WERI-Rb-1 (cell line): ENCODE results near the gene NBEA.

ENCODE experiments used
- DNase-seq: peaks from one replicate; pipeline ENCODE4 v3.0.0-alpha.2; 2020
- H3K27ac ChIP-seq: fragments of 250-450 bp; sonication (Bioruptor Pico); 2 replicates; pipeline ENCODE4 v1.5.1; 2020; ENCODE audit warnings: mild to moderate bottlenecking, moderate library complexity
- H3K27me3 ChIP-seq: fragments of 250-450 bp; sonication (Bioruptor Pico); 2 replicates; pipeline ENCODE4 v1.5.1; 2021; ENCODE audit warnings: mild to moderate bottlenecking, low read depth, moderate library complexity; ENCODE audit not compliant: insufficient read depth, severe bottlenecking
- H3K36me3 ChIP-seq: fragments of 250-450 bp; sonication (Bioruptor Pico); 2 replicates; pipeline ENCODE4 v1.5.1; 2020; ENCODE audit warnings: mild to moderate bottlenecking, moderate library complexity
- H3K4me3 ChIP-seq: 2 replicates; pipeline ENCODE4 v1.5.1; 2011; ENCODE audit warnings: low read depth, mild to moderate bottlenecking, control low read depth, low read length
- H3K9me3 ChIP-seq: fragments of 250-450 bp; sonication (Bioruptor Pico); 2 replicates; pipeline ENCODE4 v1.5.1; 2021; ENCODE audit warnings: mild to moderate bottlenecking, moderate library complexity; ENCODE audit not compliant: severe bottlenecking
- CTCF ChIP-seq: IDR thresholded peaks from 2 replicates; pipeline ENCODE4 v1.5.1; 2011; ENCODE audit warnings: low read depth, mild to moderate bottlenecking, control low read depth, inconsistent platforms, low read length

NBEA gene

GRCh38 chr13:35514061-35514477 is 572.0 kb downstream of the NBEA start:
- DNase-seq = no peak
- Histone ChIP-seq H3K27me3 (no peaks in the 10 kb centered on the region), H3K36me3 (no peaks in the 10 kb centered on the region), H3K27ac (no peak overlapping the region), H3K9me3 (no peaks in the 10 kb centered on the region), H3K4me3 (no peak overlapping the region)
- no peak for TF ChIP-seq CTCF

GRCh38 chr13:35514801-35515502 is 572.9 kb downstream of the NBEA start:
- TF ChIP-seq CTCF = no peak
- H3K9me3 ChIP-seq = no peaks in the 10 kb centered on the region
- no peaks in the 10 kb centered on the region for H3K36me3 ChIP-seq
- H3K27me3 ChIP-seq = no peaks in the 10 kb centered on the region
- no peak overlapping the region for H3K4me3 ChIP-seq
- no peak overlapping the region for H3K27ac ChIP-seq
- DNase-seq = no peak

- DNase-seq = no peak
- H3K27ac ChIP-seq = no peak overlapping the region
- no peak overlapping the region for H3K4me3 ChIP-seq
- H3K27me3 ChIP-seq = no peaks in the 10 kb centered on the region
- TF ChIP-seq CTCF = no peak
- no peaks in the 10 kb centered on the region for H3K36me3 ChIP-seq
- no peaks in the 10 kb centered on the region for H3K9me3 ChIP-seq
These were observed 576.4 kb downstream of the NBEA start for GRCh38 chr13:35518337-35518946.

- Histone ChIP-seq H3K4me3 (no peak overlapping the region), H3K9me3 (no peaks in the 10 kb centered on the region), H3K36me3 (no peaks in the 10 kb centered on the region), H3K27ac (no peak overlapping the region), H3K27me3 (no peaks in the 10 kb centered on the region)
- DNase-seq = no peak
- TF ChIP-seq CTCF = no peak
These were observed 582.1 kb downstream of the NBEA start for GRCh38 chr13:35524171-35524570.

GRCh38 chr13:35526577-35526976 is 584.5 kb downstream of the NBEA start:
- H3K4me3 ChIP-seq = no peak overlapping the region
- no peaks in the 10 kb centered on the region for H3K36me3 ChIP-seq
- no peak for DNase-seq
- no peak overlapping the region for H3K27ac ChIP-seq
- no peak for TF ChIP-seq CTCF
- H3K9me3 ChIP-seq = no peaks in the 10 kb centered on the region
- no peaks in the 10 kb centered on the region for H3K27me3 ChIP-seq

- TF ChIP-seq CTCF = no peak
- Histone ChIP-seq H3K4me3 (no peak overlapping the region), H3K27ac (no peak overlapping the region), H3K36me3 (no peaks in the 10 kb centered on the region), H3K27me3 (no peaks in the 10 kb centered on the region), H3K9me3 (no peaks in the 10 kb centered on the region)
- no peak for DNase-seq
These were observed 585.4 kb downstream of the NBEA start for GRCh38 chr13:35527451-35527850.
